ENCODE results near the gene SNRPD3. TPM values are rescaled to one million over a fixed set of nuclear protein-coding genes. Genes with fewer than 3 reads are reported as not detected.
"Not testable (repeated sequence)": the region's sequence is repeated elsewhere in the genome, so short reads cannot be mapped to it uniquely, and the experiment has no call there.

The SNRPD3 gene
- total and polyA plus RNA-seq, 5 donors = 63.4 to 109 (median 70.9) TPM

- H3K27ac ChIP-seq (ENCODE audit: low read length); H3K4me1 ChIP-seq (ENCODE audit: control insufficient read depth, insufficient read depth, low read length); H3K4me3 ChIP-seq (ENCODE audit: low read length); DNase-seq; ATAC-seq; H3K27me3 ChIP-seq (ENCODE audit: control insufficient read depth, insufficient read depth); H3K9me3 ChIP-seq (ENCODE audit: control insufficient read depth, low read length); intact Hi-C loops (cut with DNase I): not testable (repeated sequence)
- 92% methylated on average over 10 of the region's 10 CpGs for WGBS
Observed at GRCh38 chr22:24593559-24593835, 37.7 kb downstream of the SNRPD3 start.

GRCh38 chr22:24593836-24594568, 38.2 kb downstream of the SNRPD3 start:
- ATAC-seq (no peak), DNase-seq (peak in 1 of 3 donors; percentile 49)
- intact Hi-C loops (cut with DNase I) = no loop called here
- Histone ChIP-seq H3K27me3 (ENCODE audit: control insufficient read depth, insufficient read depth) (no peaks in the 10 kb centered on the region), H3K9me3 (ENCODE audit: control insufficient read depth, low read length) (no peaks in the 10 kb centered on the region), H3K4me1 (ENCODE audit: control insufficient read depth, insufficient read depth, low read length) (no peaks in the 10 kb centered on the region), H3K27ac (ENCODE audit: low read length) (no peak overlapping the region), H3K4me3 (ENCODE audit: low read length) (no peak overlapping the region)
- WGBS = 76% methylated on average over 16 of the region's 16 CpGs

- Histone ChIP-seq H3K4me1 (ENCODE audit: control insufficient read depth, insufficient read depth, low read length) (no peaks in the 10 kb centered on the region), H3K4me3 (ENCODE audit: low read length) (no peak overlapping the region), H3K27me3 (ENCODE audit: control insufficient read depth, insufficient read depth) (no peaks in the 10 kb centered on the region), H3K27ac (ENCODE audit: low read length) (no peak overlapping the region), H3K9me3 (ENCODE audit: control insufficient read depth, low read length) (no peaks in the 10 kb centered on the region)
- 73% methylated on average over 7 of the region's 7 CpGs for WGBS
- intact Hi-C loops (cut with DNase I) = no loop called here
- DNase-seq = peak in 1 of 3 donors; percentile 50
- no peak for ATAC-seq
Observed at GRCh38 chr22:24594569-24595120, 38.8 kb downstream of the SNRPD3 start.

GRCh38 chr22:24595228-24595627, 39.4 kb downstream of the SNRPD3 start:
- 85% methylated on average over 6 of the region's 6 CpGs for whole genome bisulfite sequencing
- intact Hi-C loops (cut with DNase I) = no loop called here

GRCh38 chr22:24595863-24596262, 40.1 kb downstream of the SNRPD3 start:
- Histone ChIP-seq H3K4me3 (ENCODE audit: low read length) (no peak overlapping the region), H3K9me3 (ENCODE audit: control insufficient read depth, low read length) (no peaks in the 10 kb centered on the region), H3K27ac (ENCODE audit: low read length) (no peak overlapping the region), H3K27me3 (ENCODE audit: control insufficient read depth, insufficient read depth) (no peaks in the 10 kb centered on the region), H3K4me1 (ENCODE audit: control insufficient read depth, insufficient read depth, low read length) (no peaks in the 10 kb centered on the region)
- ATAC-seq (no peak), DNase-seq (no peak)
- WGBS = 92% methylated on average over 4 of the region's 4 CpGs
- intact Hi-C loops (cut with DNase I) = no loop called here

More at GRCh38 chr22:24595228-24595627, 39.4 kb downstream of the SNRPD3 start:
- DNase-seq (peak in 1 of 3 donors; percentile 34), ATAC-seq (no peak)
- H3K27ac ChIP-seq (ENCODE audit: low read length) = no peak overlapping the region
- no peaks in the 10 kb centered on the region for H3K4me1 ChIP-seq (ENCODE audit: control insufficient read depth, insufficient read depth, low read length)
- no peaks in the 10 kb centered on the region for H3K9me3 ChIP-seq (ENCODE audit: control insufficient read depth, low read length)
- no peak overlapping the region for H3K4me3 ChIP-seq (ENCODE audit: low read length)
- H3K27me3 ChIP-seq (ENCODE audit: control insufficient read depth, insufficient read depth) = no peaks in the 10 kb centered on the region

GRCh38 chr22:24597076-24597475, 41.3 kb downstream of the SNRPD3 start:
- intact Hi-C loops (cut with DNase I); ATAC-seq: not testable (repeated sequence)
- WGBS = 87% methylated on average over 9 of the region's 9 CpGs

GRCh38 chr22:24599514-24599913, 43.7 kb downstream of the SNRPD3 start:
- H3K4me3 ChIP-seq (ENCODE audit: low read length) = no peak overlapping the region
- ATAC-seq (no peak), DNase-seq (peak in 1 of 3 donors; percentile 39)
- H3K27me3 ChIP-seq (ENCODE audit: control insufficient read depth, insufficient read depth) = no peaks in the 10 kb centered on the region
- H3K9me3 ChIP-seq (ENCODE audit: control insufficient read depth, low read length) = no peaks in the 10 kb centered on the region
- no peak overlapping the region for H3K27ac ChIP-seq (ENCODE audit: low read length)
- H3K4me1 ChIP-seq (ENCODE audit: control insufficient read depth, insufficient read depth, low read length) = peaks cover 3% of the 10 kb centered on the region
- 82% methylated on average over 8 of the region's 8 CpGs for WGBS
- intact Hi-C loops (cut with DNase I) = no loop called here

More at GRCh38 chr22:24597076-24597475, 41.3 kb downstream of the SNRPD3 start:
- not testable (repeated sequence) for H3K4me3 ChIP-seq (ENCODE audit: low read length); H3K27me3 ChIP-seq (ENCODE audit: control insufficient read depth, insufficient read depth); H3K4me1 ChIP-seq (ENCODE audit: control insufficient read depth, insufficient read depth, low read length); H3K9me3 ChIP-seq (ENCODE audit: control insufficient read depth, low read length); DNase-seq; H3K27ac ChIP-seq (ENCODE audit: low read length)

GRCh38 chr22:24599958-24600715, 44.3 kb downstream of the SNRPD3 start:
- DNase-seq; H3K27me3 ChIP-seq (ENCODE audit: control insufficient read depth, insufficient read depth); H3K9me3 ChIP-seq (ENCODE audit: control insufficient read depth, low read length); H3K4me3 ChIP-seq (ENCODE audit: low read length); H3K4me1 ChIP-seq (ENCODE audit: control insufficient read depth, insufficient read depth, low read length); intact Hi-C loops (cut with DNase I); H3K27ac ChIP-seq (ENCODE audit: low read length); ATAC-seq: not testable (repeated sequence)
- WGBS = 91% methylated on average over 3 of the region's 3 CpGs

- Histone ChIP-seq H3K27ac (ENCODE audit: low read length) (no peak overlapping the region), H3K9me3 (ENCODE audit: control insufficient read depth, low read length) (no peaks in the 10 kb centered on the region), H3K4me3 (ENCODE audit: low read length) (no peak overlapping the region), H3K4me1 (ENCODE audit: control insufficient read depth, insufficient read depth, low read length) (peaks cover 3% of the 10 kb centered on the region), H3K27me3 (ENCODE audit: control insufficient read depth, insufficient read depth) (no peaks in the 10 kb centered on the region)
- peak; percentile 67 to 78 for ATAC-seq
- DNase-seq = peak; percentile 52 to 88 (median 87)
- WGBS = 67% methylated on average over 12 of the region's 12 CpGs
- intact Hi-C loops (cut with DNase I) = no loop called here
Observed at GRCh38 chr22:24601217-24602104, 45.7 kb downstream of the SNRPD3 start.

- intact Hi-C loops (cut with DNase I); H3K4me3 ChIP-seq (ENCODE audit: low read length); ATAC-seq; H3K27me3 ChIP-seq (ENCODE audit: control insufficient read depth, insufficient read depth); DNase-seq; H3K9me3 ChIP-seq (ENCODE audit: control insufficient read depth, low read length); H3K4me1 ChIP-seq (ENCODE audit: control insufficient read depth, insufficient read depth, low read length); H3K27ac ChIP-seq (ENCODE audit: low read length): not testable (repeated sequence)
- 93% methylated on average over 11 of the region's 11 CpGs for WGBS
Observed at GRCh38 chr22:24602105-24602749, 46.4 kb downstream of the SNRPD3 start.

Measured in right cardiac atrium (tissue), 5 donors.